GM12873 (cell line): Measurements from ENCODE around the gene THADA.

Source experiments
- CTCF ChIP-seq: IDR thresholded peaks from 2 replicates; pipeline ENCODE4 v1.5.1; 2012; ENCODE audit warnings: low read depth, mild to moderate bottlenecking, moderate library complexity, low read length, control low read depth; ENCODE audit not compliant: insufficient read depth; ENCODE audit errors: missing control alignments

THADA gene

GRCh38 chr2:43595603-43596412, at the start of gene THADA:
THADA (minus strand) TSS chr2:43596038; CDS start chr2:43592392, 3,646 bp downstream.
- no peak for TF ChIP-seq CTCF

GRCh38 chr2:43643680-43644079, 47.8 kb upstream of the THADA start:
- no peak for TF ChIP-seq CTCF

GRCh38 chr2:43642363-43642762, 46.5 kb upstream of the THADA start:
- TF ChIP-seq CTCF: no peak

GRCh38 chr2:43637030-43637803, 41.4 kb upstream of the THADA start, which contains the start of gene PLEKHH2:
PLEKHH2 (plus strand) TSS chr2:43637260; CDS start chr2:43644674, 7,414 bp downstream.
- TF ChIP-seq CTCF: no peak

GRCh38 chr2:43636621-43637020, 40.8 kb upstream of the THADA start:
- TF ChIP-seq CTCF: no peak

- TF ChIP-seq CTCF: no peak
Measured at GRCh38 chr2:43634604-43635306, 38.9 kb upstream of the THADA start.

GRCh38 chr2:43631618-43632317, 35.9 kb upstream of the THADA start:
- TF ChIP-seq CTCF: no peak
